Measurements from ENCODE around the gene HSPB9.
A peak's percentile ranks its signal among the peaks of the same experiment; 100 is the strongest.

Gene HSPB9

DNA sequence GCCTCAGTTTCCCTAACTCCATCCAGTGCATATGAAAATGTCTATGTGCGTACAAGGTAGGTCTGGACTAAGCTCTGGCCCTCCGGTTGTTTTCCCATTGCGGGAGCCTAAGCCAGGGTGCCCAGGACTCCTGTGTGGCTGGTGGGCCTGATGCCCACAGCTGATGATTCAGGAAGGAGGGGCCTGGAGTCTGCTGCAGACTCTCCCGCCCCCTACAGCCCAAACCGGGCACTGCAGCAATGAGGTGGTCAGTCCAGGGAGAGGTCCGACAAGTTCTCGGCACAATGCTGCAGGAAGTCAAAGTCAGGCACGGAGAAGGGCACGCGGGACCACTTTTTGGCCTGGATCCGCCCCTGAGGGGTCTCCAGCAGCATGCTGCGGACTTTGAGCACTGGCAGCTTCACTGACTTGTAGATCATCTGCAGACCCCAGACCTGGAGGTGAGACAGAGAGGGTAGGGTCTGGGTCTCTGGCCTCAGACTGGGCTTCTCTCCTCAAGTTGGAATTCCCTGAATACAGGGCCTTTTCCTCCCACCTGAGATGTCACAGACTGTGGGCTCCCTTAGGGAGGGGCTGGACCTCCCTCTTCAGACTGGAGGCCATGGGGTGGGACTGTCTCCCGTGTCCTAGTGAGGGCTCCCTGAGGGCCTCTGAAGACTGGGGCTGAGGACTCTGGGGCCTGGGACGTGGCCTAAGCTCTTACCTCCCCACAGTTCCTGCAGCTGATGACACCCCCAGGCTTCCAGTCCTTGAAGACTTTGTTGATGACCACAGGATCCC is 20.9 kb upstream of the HSPB9 start:
- peak; percentile 47 for DNase-seq

DNA sequence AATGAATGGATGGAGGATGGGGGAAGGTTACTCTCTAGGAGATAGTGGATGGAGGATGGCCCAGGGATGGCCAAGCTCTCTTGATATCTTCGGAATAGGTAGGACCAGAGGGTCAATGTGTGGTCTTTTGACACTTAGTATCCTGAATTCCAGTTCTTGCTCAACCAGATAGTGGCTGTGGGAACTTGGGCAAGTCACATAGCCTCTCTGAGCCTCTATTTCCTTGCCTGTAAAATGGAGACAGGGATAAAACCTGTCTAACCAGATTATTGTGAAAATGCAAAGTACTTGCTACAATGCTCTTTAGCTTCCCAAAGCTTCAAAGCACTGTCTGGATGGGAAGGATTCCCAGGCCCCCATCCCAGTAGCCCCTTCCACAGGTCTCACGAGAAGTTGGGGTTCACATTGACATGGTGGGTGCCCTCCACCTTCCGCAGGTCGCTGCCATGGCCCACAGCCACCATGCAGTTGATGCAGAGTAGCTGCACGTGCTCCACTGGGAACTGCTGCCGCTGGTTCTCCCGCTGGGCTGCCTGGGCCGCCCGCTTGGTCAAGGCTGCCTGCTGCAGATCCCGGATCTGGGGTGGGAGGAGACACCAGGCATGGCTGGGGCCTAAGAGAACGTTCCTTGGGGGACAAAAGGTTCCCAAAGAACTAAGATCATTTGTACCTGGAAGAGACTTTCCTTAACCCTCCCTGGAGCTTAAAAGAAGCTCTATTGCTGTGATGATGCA is 19.2 kb upstream of the HSPB9 start:
- no peak for DNase-seq

DNA sequence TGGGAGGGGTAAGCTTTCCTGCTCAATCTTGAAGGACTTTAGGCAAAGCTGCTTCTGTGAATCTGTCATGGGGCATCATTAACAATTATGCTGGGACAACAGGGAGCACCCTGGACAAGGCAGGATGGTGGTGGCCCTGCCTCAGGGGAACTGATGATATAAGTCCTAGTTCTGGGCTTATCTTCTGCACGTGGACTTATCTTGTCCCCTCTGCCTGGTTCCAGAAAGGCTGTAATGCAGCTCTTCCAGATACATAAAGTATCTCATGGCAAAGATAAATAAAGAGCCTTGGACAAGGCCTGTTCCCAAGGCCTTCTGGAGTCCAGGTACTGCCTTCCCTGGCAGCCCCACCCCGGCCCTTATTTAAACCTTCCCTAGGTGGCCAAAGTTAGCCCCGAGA is 18.3 kb upstream of the HSPB9 start:
- DNase-seq, result no peak

DNA sequence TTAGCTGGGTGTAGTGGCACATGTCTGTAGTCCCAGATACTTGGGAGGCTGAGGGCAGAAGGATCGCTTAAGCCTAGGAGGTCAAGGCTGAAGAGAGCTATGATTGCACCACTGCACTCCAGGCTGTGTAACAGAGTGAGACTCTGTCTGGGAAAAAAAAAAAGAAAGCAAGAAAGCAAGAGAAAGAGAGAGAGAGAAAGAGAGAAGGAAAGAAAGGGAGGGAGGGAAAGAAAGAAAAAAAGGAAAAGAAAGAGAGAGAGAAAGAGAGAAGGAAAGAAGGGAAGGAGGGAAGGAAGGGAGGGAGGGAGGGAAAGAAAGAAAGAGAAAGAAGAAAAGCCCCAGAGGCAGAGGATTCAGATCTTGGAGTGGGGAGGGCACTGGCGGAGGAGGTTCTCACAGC is 16.6 kb upstream of the HSPB9 start:
- DNase-seq, result no peak

DNA sequence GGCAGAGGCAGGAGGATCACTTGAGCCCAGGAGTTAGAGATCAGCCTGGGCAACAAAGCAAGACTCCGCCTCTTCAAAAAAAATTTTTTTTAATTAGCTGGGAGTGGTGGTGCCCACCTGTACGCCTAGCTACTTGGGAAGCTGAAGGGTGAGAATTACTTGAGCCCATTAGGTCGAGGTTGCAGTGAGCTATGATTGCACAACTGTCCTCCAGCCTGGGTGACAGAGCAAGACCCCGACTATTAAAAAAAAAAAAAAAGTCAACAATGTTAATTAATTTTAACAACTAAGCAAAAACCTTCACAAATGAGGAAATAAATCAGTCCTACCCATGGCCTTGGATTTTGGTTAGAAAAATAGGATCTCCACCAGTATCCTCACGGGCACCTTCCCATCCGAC is 15.5 kb upstream of the HSPB9 start:
- DNase-seq, result no peak

DNA sequence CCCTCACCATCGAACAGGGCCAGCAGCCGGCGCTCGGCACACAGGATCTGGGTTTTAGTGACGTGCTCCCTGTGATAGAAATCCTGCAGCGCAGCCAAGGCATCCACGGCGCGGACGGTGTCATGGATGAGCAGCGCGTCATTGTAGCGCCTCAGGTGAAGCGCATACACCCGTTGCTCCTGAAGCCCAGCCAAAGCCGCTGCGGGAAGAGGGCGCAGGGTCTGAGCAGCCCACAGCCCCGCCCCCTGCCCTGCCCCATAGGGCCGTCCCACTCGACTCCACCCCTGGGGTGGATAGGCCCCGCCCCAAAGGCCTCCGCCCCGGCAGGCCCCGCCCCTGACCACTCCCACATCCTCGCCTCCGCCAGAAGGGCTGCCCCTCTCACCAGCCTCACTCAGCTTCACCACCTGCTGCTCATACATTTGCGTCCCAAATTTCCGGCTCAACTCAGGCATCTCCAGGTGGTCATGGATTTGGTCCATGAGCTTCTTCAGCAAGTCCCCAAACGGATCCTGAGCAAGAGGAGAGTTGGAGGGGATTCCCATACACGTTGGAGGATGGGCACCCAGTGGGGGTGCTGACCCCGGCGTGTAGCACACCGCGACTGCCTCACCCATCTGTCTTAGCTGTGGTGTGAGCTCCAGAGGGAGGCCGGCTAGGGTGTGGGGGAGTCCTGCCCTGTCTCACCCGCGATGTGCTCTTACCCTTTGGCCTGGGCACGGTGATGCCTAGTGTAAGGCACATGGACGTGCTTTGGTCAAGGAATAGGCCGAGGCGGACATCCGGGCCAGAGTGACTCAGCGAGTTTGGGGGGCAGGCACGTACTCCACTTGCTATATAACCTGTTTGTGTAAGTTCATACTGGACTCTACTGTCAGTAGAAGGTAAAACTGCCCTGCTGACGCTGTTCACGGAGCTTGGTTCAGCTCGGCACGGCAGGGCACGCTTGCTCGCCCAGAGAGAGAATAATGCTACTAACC is 14.7 kb upstream of the HSPB9 start:
- DNase-seq, result no peak

DNA sequence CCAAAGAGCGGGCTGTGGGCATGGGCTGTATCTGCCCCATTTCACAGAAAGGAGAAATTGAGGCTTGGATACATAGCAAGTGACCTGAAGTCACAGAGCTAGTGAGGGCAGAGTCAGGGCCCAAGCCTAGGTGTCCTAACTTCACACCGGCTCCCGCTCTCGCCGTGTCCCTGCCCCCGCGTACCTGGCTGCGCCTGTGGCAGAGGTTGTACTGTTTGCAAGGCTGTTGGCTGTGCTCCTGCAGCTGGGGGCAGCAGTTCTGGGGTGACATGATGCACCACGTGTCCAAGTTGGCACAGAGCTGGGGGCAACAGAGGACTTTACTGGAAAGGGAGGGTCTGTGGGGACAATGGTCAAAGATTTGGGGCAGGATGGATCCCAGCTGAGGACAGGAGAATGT is 13.5 kb upstream of the HSPB9 start:
- no peak for DNase-seq

DNA sequence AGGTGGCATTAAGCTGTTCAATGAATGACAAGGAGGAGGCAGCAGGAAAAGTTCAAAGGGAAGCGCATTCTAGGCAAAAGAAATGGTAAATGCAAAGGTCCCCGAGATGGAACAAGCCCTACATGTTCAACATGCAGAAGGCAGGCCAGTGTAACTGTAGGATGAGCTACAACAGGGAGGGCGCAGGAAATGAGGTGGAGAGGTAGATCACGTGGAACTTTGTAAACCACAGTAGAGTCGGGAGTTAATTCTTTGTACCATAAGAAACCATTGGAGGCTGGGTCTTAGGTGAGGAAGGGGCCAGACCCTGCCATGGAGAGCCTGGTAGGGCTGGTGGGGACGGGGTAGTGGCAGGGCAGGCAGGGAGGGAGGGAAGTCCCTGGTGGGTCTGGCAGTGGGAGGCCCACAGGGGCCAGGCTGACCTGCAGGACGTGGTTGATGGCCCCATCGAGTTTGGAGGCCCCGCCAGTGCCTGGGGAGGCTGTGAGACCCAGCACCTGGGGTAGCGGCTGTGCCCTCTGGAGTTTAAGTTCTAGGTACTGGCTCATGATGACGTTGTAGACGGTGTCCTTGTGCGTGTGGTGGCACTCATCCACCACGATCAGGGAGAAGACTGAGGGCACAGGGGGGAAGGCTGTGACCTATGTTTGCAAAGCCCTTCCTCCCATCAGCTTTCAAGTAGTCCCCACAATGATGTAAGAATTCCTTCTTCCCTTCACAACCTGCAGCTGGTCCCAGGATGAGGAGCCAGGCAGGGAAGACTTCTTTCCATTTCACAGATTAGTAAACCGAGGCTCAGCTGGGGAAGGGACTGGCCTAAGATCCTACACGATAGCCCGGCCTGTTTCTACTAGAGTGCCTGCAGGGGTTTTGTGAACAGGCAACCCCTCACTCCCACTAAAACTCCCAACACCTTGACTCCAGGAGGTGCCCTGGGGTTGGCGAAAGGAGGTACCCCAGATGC is 12.0 kb upstream of the HSPB9 start:
- no peak for DNase-seq

DNA sequence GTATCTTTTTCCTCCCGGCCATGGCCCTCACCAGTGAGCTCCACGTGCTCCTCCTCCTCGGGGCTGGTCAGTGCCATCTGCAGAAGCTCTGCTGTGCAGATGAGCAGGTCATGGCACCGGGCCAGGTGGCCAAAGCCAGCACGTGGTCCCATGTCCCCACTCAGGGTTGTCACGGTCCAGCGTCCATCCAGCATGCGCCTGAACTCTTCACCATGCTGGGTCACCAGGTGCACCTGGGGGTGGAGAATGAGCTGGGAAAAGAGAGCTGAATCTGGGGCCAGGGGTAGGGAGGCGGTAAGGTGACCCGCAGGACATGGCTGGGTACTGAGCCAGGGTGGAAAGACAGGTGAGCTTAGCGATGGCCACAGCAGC is 11.4 kb upstream of the HSPB9 start:
- no peak for DNase-seq

DNA sequence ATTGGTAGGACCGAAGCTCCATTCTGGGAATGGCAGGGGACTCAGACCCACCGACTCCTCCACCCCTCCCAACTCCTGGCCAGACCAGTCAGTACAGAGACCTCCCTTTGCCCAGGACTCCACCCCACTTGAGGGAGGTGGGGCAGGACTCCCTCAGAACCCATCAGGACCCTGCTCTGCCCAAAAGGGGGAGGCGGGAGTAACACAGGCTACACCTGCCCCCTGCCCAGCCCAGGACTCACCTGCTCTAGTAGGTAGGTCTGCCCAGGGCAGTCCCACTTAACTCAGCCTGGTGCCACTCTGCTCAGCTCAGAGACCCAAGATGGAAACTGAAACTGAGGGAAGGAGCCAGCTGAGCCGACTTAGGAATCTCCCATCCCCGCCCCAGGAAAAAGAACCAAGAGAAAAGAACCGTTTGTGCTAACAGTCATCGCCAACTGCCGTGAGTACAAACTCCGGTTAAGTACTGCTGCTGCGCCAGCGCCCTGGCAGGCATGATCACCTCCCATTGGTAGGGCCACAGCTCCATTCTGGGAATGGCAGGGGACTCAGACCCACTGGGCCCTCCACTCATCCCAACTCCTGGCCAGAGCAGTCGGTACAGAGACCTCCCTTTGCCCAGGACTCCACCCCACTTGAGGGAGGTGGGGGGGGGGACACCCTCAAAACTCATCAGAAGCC is 10.6 kb upstream of the HSPB9 start:
- peak; percentile 17 for DNase-seq

DNA sequence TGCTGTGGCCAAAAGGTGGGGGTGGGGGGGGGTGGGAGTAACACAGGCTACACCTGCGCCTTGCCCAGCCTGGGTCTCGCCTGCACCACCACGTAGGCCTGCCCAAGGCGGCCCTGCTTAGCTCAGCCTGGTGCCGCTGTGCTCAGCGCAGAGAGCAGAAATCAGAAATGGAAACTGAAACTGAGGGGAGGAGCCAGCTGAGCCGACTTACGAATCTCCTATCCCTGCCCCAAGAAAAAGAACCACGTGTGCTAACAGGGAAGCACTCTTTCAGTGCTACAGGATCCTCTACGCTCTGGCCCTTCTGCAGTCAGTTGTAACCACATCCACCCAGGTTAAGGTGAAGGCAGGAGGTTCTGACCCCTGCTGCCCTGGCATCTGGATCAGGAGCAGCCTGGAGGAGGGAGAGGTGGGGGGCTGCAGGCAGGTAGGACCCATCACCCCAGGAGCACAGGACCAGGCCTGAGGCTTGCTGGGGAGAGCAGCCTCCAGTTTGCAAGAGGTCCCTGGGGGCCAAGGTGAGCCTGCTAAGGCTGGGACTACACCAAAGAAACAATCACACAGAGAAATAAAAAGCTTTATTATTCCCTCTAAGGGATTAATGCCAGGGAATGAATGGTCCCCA is 9.9 kb upstream of the HSPB9 start, which contains the start of gene DHX58:
DHX58 (minus strand) TSS at position 163 of the 625 bp plus-strand sequence. CDS start 822 bp downstream, outside the sequence.
- DNase-seq, result peak; percentile 83

DNA sequence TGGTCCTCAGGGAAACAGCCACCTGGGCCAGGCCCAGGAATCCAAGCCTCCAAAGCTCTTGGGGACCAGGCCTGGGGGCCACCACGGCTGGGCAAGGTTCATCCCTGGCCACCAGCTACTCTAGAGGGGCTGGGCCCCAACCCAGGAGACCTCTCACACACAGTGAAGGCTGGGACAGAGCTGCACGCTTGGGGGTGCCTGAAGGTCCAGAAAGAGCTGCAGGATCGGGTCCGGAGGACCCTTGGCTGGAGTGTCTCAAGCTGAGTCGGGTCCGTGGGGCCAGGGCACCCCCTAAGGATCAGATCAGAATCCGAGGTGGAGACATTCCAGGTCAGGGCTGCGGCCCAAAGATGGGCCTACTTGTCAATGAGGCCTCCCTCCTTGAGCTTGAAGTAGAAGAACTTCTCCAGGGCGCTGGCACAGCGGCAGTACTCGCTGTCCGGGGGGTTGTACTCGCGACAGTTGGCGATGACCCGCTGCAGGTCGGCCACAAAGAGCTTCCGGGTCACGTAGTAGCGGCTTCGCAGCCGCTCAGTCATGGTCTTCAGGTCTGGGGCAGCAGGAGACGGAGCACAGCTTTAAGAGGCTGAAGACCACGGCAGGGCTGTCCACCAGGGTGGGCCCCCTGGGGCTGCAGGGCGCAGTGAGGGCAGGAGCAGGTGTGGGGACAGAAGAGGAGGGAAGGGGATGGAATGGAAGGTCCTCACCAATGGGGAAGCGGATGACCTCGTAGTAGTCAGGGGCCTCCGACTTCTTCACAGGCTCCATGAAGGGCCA is 9.1 kb upstream of the HSPB9 start:
- DNase-seq, result no peak

DNA sequence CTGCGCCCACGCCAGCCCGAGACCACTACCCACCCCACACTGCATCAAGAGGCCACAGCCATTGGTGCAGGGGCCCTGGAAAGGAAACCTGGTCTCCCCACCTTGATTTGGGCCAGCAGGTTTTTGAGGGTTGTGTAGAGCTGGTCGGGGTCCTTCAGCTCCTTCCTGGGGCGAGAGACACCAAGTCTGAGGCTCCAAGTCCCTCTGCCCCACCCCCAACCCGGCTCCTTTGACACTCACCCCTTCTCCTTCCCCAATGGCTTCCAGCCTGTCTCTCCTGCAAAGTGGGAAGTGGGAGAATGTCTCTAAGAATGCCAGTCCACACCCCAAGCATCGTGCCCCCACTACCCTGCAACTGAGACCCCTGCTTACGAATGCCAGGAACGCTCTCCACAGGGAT is 8.5 kb upstream of the HSPB9 start:
- DNase-seq, result no peak

DNA sequence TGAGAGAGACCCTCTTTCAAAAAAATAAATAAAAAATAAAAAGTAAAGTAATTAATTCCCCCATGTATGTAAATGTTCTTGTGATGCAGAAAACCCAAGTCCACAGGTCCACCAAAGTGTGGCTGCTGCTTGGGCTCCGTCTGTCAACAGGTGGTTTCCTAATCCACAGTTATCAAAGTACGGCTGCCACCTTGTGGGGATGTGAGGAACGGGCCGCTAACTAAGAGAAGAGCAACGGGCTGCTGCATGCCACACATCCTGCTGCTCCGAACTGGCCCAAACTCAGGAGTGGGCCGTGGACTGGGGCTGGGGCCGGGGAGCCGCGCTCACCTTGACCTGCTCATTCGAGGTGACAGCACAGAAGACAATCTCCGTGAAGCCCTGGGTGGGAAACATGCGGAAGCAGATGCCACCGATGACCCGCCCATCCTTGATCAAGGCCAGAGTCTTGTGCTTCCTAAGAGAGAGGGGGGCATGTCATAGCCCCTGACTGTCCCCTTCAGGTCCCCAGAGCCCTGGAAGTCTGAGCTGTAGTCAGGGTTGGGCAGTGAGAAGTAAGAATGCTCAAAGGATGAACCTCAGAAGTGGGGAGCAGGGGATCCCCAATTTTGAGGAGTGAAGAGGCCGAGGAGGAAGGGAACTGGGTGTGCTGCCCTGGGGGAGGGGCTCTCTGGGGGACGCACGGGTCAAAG is 5.8 kb upstream of the HSPB9 start:
- peak; percentile 83 for DNase-seq

DNA sequence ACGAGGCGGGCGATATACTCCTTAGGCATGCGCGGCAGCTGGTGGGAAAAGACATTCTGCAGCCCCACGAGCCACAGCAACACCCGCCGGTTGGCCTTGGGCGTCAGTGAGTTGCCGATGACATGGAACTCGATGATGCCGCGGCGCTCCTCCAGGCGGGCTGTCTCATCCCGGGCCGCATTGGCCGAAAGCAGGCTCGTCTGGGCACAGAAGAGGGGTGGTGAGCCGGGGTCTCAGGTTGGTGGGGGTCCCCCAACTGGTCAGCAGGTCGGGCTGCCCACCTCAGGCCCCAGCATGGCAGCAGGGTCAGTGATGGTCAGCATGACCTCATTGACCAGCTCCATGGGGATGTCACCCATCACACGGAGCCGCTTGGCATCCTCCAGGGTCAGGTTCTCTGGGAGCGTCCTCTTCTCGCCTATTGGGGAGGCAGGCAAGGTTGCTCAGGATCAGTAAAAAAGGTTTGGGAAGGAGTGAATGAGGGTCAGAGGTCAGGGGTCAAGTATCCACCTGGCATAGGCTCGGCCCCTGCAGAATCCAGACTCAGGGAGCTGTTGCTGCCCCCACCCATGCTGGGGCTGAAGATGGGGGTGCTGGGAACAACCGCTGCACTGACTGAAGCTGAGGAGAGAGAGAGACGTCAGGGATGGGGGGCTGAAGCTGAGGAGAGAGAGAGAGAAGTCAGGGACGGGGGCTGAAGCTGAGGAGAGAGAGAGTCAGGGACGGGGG is 5.0 kb upstream of the HSPB9 start:
- DNase-seq, result no peak

DNA sequence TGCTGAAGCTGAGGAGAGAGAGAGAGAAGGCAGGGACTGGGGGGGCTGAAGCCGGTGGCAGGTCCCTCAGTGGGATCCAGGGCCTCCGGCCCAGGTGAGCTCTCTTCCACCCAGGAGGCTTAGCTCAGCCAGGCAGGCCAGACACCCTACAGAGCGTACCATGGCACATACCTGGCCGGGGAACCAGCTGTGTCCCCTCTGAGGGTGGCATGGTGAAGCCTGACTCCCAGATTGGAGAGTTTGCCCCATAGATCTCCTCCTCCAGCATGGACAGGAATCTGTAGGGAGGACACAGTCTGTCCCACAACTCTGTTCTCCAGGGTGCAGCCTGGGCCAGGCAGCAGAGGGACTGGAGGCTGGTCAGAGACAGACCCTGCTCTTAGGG is 4.5 kb upstream of the HSPB9 start:
- DNase-seq, result no peak

DNA sequence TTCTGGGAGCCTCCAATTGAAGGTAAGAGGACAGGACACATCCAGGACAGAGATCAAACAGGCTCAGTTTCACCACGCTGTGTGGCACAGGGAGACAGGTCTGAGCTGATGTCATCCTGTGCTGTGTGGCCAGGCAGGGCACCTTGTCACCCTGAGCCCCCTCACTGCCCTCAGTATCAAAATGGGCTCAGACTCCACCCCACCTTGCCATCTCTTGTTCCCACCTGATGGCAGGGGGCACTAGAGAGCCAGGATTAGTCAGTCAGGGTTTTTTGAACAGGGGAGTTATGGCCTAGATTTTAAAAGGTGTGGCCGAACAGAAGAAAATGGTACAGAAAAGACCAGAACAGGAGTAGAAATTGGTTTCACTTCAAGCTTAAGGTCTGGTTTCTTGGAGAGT is 4.1 kb upstream of the HSPB9 start:
- peak; percentile 25 for DNase-seq

DNA sequence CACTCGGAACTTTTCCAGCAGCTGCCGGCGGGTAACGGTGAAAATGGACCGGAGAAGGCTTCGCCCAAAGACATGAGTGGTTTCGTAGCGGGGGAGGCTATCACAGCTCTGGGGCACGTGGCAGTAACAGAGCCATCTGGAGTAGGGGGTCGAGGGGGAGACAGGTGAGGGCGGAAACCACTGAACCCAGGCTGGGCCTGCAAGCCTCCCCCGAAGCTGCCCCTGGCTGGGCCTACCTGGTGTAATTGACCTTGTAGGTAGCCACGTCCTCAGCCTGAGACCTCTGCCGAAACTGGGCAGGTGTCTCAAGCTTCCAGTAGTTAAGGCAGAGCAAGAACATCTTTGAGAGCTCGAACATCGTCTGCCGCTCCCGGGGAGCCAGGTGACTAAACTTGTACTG is 3.3 kb upstream of the HSPB9 start:
- no peak for DNase-seq

All from NCI-H1436 (cell line).